HUES64 (cell line): ENCODE results near the gene TEX14.

ENCODE experiments used
- H3K27ac ChIP-seq: 2 replicates; pipeline ENCODE4 v1.7.0; 2013; ENCODE audit warnings: low read depth, low read length, inconsistent platforms
- H3K27me3 ChIP-seq: 2 replicates; pipeline ENCODE4 v1.6.1; 2013; ENCODE audit warnings: mild to moderate bottlenecking, low read length; ENCODE audit not compliant: insufficient read depth
- H3K36me3 ChIP-seq: 2 replicates; pipeline ENCODE4 v1.6.1; 2013; ENCODE audit warnings: mild to moderate bottlenecking, low read length; ENCODE audit not compliant: insufficient read depth
- H3K4me1 ChIP-seq: 2 replicates; pipeline ENCODE4 v1.6.1; 2013; ENCODE audit warnings: mild to moderate bottlenecking, low read length, moderate library complexity; ENCODE audit not compliant: insufficient read depth
- H3K4me3 ChIP-seq: 2 replicates; pipeline ENCODE4 v1.5.1; 2013; ENCODE audit warnings: mild to moderate bottlenecking, low read length, moderate library complexity
- H3K9ac ChIP-seq: 2 replicates; pipeline ENCODE4 v1.6.1; 2013; ENCODE audit warnings: mild to moderate bottlenecking, low read depth, low read length
- H3K9me3 ChIP-seq: 2 replicates; pipeline ENCODE4 v1.6.1; 2013; ENCODE audit warnings: low read depth, low read length; ENCODE audit not compliant: insufficient read depth
- WGBS: fragments of 150-250, 120-280 bp; methylation state at CpG from one replicate; pipeline ENCODE4 v1.1.7; 2013; ENCODE audit warnings: missing lambda C conversion rate; 5-methylcytosine and 5-hydroxymethylcytosine counted together

TEX14 gene

DNA sequence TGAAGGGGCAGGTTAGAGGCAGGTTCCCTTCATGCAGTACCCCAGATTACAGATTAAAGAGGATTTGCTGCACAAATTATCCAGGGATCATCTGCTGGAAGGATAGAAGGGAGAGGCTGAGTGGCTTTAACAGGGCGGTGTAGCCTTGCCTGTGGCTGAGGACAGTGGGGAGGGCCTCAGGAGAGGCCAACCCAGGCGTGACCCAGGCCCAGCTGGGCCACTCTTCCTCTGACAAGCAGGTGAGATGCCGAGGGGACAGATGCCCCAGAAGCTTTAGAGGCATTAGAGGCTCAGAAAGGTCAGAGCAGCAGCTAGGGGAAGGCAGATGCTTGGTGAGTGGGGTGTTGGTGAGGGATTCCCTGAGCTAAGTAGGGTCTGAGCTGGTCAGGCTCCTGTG, 159.3 kb downstream of the TEX14 start:
- H3K27ac ChIP-seq: no peak overlapping the region
- peak overlapping the region; percentile 70 for H3K4me3 ChIP-seq
- H3K4me1 ChIP-seq: peaks cover 16% of the 10 kb centered on the region
- H3K9me3 ChIP-seq: no peaks in the 10 kb centered on the region
- H3K9ac ChIP-seq: no peak overlapping the region
- H3K36me3 ChIP-seq: no peaks in the 10 kb centered on the region
- H3K27me3 ChIP-seq: peaks cover 19% of the 10 kb centered on the region
- WGBS: 76% methylated on average over 3 of the region's 3 CpGs

DNA sequence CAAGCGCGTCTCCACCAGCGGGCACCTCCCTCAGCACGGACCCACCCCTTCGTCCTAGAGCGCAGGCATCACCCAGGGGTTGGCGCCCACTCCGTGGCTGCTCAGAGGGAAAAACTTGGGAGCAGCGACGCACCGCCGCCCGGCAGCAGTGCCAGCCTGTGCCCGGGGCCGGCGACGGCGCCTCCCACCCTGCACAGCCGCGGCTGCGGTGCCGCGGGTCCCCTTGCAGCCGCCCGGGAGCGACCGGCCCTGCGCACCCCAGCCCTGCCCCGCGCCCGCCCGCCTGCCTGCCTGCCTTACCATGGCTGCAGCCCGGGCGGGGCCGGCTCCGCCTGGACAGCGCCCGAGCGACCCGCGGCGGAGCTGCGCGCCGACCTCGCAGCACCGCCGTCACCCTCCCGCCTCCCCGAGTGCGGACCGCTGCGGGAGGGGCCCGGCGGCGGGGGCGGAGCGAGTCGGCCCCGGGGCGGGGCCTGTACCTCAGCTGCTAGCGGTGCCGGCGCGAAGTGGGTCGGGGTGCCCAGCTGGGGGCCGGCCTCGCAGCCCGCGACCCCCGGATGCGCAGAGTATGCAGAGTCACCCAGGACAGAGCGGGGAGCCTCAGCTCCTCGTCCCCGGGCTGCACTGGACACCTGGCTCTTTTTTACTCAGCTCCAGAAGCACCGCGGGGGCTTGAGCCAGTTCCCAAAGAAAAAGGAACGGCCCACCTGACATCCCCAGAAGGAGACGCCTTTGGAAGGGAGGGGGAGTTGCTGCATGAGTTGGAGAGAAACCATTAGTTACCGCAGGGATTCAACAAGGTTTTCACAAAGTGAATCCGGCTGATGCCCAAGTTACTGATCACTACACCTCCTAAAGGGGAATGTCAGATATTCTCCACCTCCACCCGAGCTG, 159.9 kb downstream of the TEX14 start:
- WGBS: under 1% methylated on average over 80 of the region's 82 CpGs
- H3K27ac ChIP-seq: no peak overlapping the region
- peak overlapping the region; percentile 32; the same call in 1 of the 2 replicates for H3K9ac ChIP-seq
- H3K4me1 ChIP-seq: peaks cover 16% of the 10 kb centered on the region
- H3K9me3 ChIP-seq: no peaks in the 10 kb centered on the region
- no peaks in the 10 kb centered on the region for H3K36me3 ChIP-seq
- peaks cover 19% of the 10 kb centered on the region for H3K27me3 ChIP-seq
- H3K4me3 ChIP-seq: peak overlapping the region; percentile 70

DNA sequence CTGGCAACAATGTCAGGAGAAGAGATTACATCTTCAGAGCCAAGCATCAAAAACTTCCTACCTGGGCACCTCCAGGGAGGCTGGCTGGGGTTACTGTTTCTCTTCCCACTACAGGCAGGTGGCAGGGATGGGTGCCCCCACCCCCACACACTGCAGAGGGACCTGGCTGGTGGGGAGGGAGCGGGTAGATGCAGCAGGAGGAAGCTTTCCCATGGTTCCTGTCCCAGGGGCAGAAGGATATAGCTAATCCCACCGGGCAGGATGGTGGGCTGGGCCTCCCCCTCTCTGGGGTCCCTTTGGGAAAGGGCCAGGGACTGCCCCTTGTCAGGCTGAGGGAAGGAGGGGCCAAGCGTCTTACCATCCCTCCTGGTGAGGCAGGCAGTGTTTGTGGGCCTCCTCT, 160.7 kb downstream of the TEX14 start:
- WGBS: 27% methylated on average over 3 of the region's 3 CpGs
- Histone ChIP-seq H3K27ac (no peak overlapping the region), H3K36me3 (no peaks in the 10 kb centered on the region), H3K9ac (no peak overlapping the region), H3K27me3 (peaks cover 19% of the 10 kb centered on the region), H3K4me1 (peaks cover 16% of the 10 kb centered on the region), H3K9me3 (no peaks in the 10 kb centered on the region), H3K4me3 (peak overlapping the region; percentile 70)

DNA sequence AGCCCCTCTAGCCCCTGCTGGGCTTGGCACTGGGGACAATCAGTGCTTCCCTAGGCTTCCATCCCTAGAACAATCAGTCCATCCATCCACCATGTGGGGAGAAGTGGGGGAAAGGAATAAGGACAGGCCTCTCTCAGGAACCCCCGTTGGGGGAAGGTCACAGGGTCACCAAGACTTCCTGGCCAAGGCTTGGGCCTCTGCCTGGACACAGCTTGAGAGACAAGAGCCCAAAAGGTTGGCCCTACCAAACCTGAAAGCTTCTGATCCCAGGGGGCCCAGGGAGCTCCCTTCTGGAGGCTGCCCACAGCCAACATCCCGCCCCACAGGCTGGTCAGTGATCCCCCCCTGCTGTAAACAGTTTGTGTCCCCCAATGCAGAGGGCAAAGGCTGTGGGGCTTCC, 161.2 kb downstream of the TEX14 start:
- H3K9me3 ChIP-seq: no peaks in the 10 kb centered on the region
- WGBS: 85% methylated on average over 2 of the region's 2 CpGs
- peaks cover 19% of the 10 kb centered on the region for H3K27me3 ChIP-seq
- H3K4me1 ChIP-seq: peaks cover 14% of the 10 kb centered on the region
- H3K36me3 ChIP-seq: no peaks in the 10 kb centered on the region
- H3K27ac ChIP-seq: no peak overlapping the region
- 0 out of 2 replicates have a peak overlapping the region, but pooled peaks have one; percentile 70 for H3K4me3 ChIP-seq
- no peak overlapping the region for H3K9ac ChIP-seq

DNA sequence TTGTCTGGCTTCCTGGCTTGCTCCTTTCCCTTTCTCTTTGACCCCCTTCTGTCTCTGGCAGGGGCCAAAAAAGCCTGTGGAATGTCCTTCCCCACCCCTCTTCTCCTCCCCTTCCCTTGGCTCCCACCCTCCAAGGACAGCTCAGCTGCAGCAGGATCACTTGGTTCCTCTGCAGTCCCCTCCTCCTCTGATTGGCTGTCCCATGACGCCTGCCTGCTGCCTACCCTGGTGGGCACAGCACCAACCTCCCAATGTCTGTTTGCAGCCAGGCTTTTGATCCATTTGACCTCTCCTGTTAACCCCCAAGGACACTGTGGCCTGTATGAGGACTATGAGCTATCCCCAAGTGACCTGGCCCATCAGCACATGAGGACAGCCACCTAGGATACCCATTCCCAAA, 162.6 kb downstream of the TEX14 start:
- H3K36me3 ChIP-seq: no peaks in the 10 kb centered on the region
- H3K4me3 ChIP-seq: no peak overlapping the region
- H3K9me3 ChIP-seq: no peaks in the 10 kb centered on the region
- WGBS: 31% methylated on average over 1 of the region's 1 CpG
- no peak overlapping the region for H3K9ac ChIP-seq
- H3K4me1 ChIP-seq: peaks cover 9% of the 10 kb centered on the region
- H3K27me3 ChIP-seq: peaks cover 19% of the 10 kb centered on the region
- no peak overlapping the region for H3K27ac ChIP-seq

DNA sequence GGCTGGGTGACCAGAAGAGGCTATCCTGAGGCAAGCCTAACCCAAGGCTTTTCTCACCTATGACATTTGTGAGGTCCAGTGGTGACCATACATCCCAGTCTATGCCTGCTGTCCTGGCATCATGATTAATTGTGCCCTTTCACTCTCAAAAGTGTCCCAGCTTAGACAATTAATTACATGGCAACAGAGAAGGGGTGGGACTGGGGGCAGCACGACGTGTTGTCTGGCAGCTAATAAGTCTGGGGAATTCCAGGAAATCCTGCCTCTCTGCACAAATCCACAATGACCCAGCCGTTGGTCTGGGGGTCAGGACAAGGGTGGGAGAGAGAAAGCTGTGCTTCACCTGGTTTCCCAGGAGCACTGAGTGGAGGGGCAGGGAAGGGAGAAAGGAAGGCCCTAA, 163.4 kb downstream of the TEX14 start:
- Histone ChIP-seq H3K9ac (no peak overlapping the region), H3K27me3 (peaks cover 14% of the 10 kb centered on the region), H3K4me1 (peaks cover 5% of the 10 kb centered on the region), H3K4me3 (no peak overlapping the region), H3K9me3 (no peaks in the 10 kb centered on the region), H3K27ac (no peak overlapping the region), H3K36me3 (no peaks in the 10 kb centered on the region)
- WGBS: 71% methylated on average over 2 of the region's 3 CpGs

DNA sequence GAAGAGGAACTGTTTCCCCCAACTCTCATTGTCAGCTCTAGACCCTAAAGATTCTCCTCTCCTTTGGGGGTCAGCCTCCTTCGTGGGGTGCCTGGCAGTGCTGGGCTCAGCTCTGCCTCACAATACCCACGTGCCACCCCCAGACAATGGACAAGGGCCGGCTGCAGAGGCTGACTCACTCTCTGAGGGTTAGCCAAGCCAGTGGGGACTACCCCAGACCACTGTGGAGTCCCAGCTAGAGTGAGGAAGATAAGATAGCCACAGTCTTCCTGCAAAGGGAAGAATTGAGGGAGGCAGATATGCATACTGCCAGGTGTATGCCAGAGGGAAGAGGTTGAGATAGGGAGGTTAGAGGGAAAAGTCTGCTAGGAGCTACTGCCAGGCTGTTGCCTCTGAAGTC, 163.9 kb downstream of the TEX14 start:
- Histone ChIP-seq H3K4me1 (peaks cover 5% of the 10 kb centered on the region), H3K27me3 (peaks cover 12% of the 10 kb centered on the region), H3K36me3 (no peaks in the 10 kb centered on the region), H3K9me3 (no peaks in the 10 kb centered on the region), H3K9ac (no peak overlapping the region), H3K27ac (no peak overlapping the region), H3K4me3 (no peak overlapping the region)
- WGBS: 53% methylated on average over 3 of the region's 3 CpGs

DNA sequence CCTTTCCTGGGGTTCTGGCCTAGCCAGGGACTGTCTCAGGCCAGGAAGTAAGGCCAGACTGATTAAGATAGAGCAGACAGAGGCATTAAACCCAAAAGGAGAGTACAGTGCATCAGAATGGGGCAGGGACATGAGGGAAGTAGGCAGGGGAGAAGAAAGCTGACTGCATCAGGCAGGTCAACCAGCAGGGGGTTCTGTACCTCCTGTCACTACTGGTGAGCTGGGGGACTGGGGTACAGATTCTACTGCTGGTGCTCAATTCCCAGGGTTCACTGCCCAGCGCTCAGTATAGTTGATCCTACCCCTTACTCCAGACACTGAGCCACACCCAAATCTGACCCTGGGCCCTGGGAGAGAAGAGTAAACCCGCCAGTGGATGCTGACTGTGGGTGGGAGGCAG, 164.5 kb downstream of the TEX14 start:
- no peak overlapping the region for H3K4me3 ChIP-seq
- 93% methylated on average over 2 of the region's 2 CpGs for WGBS
- no peaks in the 10 kb centered on the region for H3K36me3 ChIP-seq
- peaks cover 5% of the 10 kb centered on the region for H3K4me1 ChIP-seq
- H3K27ac ChIP-seq: no peak overlapping the region
- no peaks in the 10 kb centered on the region for H3K9me3 ChIP-seq
- H3K9ac ChIP-seq: no peak overlapping the region
- H3K27me3 ChIP-seq: peaks cover 9% of the 10 kb centered on the region

DNA sequence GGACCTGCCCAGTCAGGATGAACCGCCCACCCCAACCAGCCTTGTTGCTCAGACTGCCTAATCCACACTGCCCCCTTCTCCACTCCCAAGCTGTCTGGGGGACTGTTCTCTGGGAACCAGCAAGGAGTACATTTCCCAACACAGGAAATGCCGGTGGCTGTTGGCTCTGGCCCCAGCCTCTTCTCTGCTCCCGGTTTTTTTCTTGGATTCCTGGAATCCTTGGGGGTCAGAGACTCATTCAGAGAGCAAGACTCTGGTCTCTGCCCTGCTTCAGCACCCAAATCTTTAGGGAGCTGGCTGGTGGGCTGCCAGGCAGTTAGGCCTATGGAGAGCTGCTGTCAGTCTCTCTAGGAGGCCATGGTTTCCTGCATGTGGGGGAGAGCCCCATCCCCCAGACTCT, 166.6 kb downstream of the TEX14 start:
- 58% methylated on average over 3 of the region's 3 CpGs for WGBS
- no peak overlapping the region for H3K27ac ChIP-seq
- no peaks in the 10 kb centered on the region; the same call in 1 of the 2 replicates for H3K4me1 ChIP-seq
- H3K36me3 ChIP-seq: no peaks in the 10 kb centered on the region
- H3K9me3 ChIP-seq: no peaks in the 10 kb centered on the region
- no peak overlapping the region for H3K9ac ChIP-seq
- H3K27me3 ChIP-seq: no peaks in the 10 kb centered on the region; the same call in 1 of the 2 replicates
- H3K4me3 ChIP-seq: no peak overlapping the region

DNA sequence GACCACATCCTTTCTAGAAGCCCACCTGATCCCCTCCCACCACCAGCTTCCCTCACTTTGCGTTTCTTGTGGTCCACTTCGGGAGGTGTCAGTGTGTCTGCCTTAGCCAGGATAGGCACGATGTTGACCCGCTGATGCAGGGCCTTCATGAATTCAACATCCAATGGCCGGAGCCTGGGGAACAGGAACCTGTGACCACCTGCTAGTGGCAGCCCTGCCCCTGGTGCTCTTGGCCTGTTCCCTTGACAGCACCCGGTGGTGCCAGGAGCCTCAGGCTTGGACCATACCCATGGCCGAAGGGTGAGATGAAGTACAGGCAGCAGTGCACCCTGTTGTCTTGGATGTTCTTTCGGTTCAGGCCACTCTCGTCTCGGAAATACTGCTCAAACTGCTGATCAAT, 170.2 kb downstream of the TEX14 start:
- H3K9me3 ChIP-seq: no peaks in the 10 kb centered on the region
- no peaks in the 10 kb centered on the region for H3K36me3 ChIP-seq
- WGBS: 91% methylated on average over 10 of the region's 10 CpGs
- H3K27me3 ChIP-seq: no peaks in the 10 kb centered on the region
- peaks cover 4% of the 10 kb centered on the region for H3K4me1 ChIP-seq
- no peak overlapping the region for H3K4me3 ChIP-seq
- H3K9ac ChIP-seq: no peak overlapping the region
- no peak overlapping the region for H3K27ac ChIP-seq

DNA sequence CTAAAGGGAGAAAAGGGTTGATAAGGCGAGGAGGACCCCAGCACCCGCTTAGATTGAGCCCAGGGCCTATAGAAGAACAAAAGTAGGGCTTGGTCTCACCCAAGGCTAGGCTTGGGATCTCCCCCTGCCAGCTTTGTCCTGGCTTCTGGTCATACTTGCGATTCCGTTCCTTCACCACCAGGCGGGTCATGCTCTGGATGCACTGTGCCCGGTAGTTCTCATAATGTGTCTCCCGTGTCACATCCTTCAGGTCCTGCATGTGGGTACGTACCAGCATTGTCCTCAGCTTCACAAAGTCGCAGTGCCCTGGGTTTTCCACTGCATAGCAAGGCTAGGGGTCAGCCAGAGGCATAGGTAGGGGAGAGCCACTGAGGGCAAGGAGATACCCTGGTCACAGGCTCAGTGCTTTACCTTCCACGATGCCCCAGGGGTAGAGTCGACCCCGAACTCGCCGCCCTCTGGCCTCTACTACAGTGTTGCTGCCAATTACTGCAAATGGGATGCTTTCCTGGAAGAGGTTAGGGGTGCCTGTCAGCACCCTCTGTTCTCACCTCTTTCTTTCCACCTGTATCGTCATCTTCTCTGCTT, 170.9 kb downstream of the TEX14 start:
- Histone ChIP-seq H3K4me3 (no peak overlapping the region), H3K4me1 (peaks cover 4% of the 10 kb centered on the region), H3K9ac (no peak overlapping the region), H3K36me3 (no peaks in the 10 kb centered on the region), H3K27me3 (no peaks in the 10 kb centered on the region), H3K9me3 (no peaks in the 10 kb centered on the region), H3K27ac (no peak overlapping the region)
- 63% methylated on average over 15 of the region's 15 CpGs for WGBS
